ENCODE results near the gene OR51Q1.

Gene OR51Q1, protein sequence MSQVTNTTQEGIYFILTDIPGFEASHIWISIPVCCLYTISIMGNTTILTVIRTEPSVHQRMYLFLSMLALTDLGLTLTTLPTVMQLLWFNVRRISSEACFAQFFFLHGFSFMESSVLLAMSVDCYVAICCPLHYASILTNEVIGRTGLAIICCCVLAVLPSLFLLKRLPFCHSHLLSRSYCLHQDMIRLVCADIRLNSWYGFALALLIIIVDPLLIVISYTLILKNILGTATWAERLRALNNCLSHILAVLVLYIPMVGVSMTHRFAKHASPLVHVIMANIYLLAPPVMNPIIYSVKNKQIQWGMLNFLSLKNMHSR

DNA sequence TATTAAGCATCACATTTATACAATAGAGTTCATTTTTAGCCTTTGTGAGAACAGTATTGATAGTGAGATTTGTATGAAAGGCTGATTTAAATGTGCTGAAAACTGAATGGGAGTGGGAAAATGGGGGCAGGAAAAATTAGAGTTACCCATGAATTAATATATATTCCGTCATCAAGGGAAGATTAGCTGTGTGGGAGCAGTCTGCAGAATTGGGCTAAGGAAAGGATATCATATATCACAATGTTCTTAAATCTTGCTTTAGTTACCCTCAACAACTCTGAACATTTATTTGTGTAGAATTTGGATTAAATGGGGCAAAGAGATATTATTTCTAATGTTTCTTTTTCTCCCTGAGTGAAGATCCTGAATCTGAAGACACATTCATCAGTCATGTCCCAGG lies at the start of gene OR51Q1:
Gene OR51Q1 (plus strand): TSS at position 301 of the 400 bp plus-strand sequence. CDS start 90 bp downstream, at position 391.
- no peak for DNase-seq (ENCODE audit: low read depth in 2 of 2)

DNA sequence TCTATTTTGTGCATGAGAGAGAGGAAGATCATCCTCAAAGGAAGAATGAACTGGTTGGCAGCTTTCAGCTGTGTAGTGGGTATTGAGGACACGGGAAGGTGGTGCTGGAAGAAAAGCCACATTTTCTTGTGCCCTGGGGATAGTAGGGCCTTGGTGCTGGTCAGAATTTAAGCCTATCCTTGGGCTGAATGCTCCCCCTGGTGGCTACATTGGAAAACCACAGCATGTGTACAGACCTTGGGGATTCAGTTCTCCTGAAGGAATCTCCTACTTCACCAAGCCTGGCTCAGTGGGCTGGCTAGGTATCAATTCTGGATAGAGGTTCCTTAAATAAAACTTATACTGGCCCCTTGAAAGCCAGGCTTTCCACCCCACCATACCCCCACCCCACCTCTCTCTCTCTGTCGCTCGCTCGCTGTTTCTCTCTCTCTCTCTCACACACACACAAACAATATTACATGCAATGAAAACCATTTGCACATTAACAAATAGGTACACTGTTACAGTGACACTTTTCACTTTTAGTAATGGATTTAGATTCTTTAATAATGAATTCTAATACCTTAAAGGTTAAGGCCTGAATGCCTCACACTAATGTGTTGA lies 41.1 kb upstream of the OR51Q1 start:
- DNase-seq (ENCODE audit: low read depth in 2 of 2) = no peak

DNA sequence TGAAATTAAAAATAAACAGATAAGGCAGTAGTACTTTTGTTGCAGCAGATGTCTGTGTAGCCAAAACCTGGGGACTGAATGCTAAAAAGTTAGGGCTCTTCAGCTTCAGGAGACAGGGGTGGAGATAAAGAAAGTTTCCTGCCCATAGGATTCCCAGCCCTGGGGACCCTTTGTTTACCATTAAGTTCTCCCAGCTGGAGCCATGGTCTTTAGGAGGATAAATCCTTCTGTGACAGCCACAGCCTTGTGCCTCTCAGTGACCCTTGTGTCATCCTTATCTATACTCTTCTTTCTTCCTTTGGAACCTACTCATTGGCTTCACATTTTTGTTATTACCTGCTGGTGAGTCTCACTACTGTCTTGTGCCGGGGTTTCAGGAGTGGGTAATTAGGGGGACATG lies 38.3 kb upstream of the OR51Q1 start, which contains the start of gene OR51M1:
Gene OR51M1 (plus strand): TSS at position 237 of the 400 bp plus-strand sequence. CDS start 5,587 bp downstream, outside the sequence.
- no peak for DNase-seq (ENCODE audit: low read depth in 2 of 2)

DNA sequence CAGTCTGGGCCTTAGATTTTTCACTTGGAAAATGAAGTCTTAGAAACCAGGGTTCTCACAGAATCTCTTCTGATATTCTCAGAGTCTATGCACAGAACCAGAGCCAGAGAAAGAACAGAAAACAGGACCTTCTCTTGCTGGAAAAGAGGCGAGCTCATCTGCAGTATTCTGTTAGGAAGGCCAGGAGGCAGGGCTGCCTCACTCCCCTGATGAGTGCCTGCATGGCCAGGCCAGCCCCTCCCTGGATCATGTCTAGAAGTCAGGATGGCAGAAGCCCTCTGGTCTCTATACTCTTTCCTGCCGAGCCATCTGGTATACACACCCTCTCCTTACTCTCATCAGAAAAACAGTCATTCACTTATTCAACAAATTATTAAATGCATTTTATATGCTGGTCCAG lies 37.6 kb upstream of the OR51Q1 start:
- no peak for DNase-seq (ENCODE audit: low read depth in 2 of 2)

DNA sequence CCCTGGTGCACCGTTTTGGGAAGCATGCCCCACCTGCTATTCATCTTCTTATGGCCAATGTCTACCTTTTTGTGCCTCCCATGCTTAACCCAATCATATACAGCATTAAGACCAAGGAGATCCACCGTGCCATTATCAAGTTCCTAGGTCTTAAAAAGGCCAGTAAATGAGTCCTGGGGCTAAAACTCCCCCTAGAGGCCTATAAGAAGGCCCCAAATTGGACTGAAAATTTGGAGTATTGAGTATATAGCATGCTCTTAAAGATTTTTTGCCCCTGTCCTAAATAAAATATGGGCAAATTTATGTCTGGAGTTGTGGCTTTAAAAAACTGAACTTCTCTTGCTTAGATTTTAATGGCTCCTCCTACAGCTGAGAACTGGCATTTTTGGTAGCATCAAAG lies 31.7 kb upstream of the OR51Q1 start:
- no peak for DNase-seq (ENCODE audit: low read depth in 2 of 2)

DNA sequence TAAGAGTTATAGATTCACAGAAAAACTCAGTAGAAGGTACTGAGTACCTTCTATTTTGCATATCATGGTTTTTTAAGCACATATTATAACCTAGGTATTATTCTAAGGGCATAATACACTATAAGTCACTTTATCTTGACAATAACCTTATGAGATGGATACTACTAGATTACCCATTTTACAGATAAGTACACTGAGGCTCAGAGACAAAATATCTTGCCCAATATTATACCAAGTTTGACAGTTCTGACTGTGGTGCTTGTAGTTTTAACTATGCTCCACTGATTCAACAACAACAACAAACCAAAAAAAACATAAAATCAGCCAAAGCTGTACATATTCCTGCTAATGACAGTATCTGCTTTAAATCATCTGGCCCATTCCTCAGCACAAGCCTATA lies 27.8 kb upstream of the OR51Q1 start:
- no peak for DNase-seq (ENCODE audit: low read depth in 2 of 2)

DNA sequence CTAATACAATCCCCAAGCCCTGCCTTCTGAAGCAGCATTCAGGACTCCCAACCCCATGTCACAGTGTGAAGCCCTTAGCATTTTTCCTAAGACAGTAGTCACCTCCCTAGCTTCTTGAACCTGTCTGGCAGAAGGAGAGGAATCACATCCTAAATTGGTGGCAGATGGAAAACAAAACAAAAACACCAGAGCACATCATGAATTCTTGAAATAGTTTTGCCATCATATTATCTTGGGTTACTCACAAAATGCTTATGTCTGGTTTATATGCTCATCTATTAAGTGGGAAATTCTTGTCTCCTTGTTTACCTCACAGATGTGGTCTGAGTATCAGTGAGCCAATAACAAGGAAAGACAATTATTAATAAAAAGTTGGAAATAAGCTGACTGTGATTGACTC lies 23.0 kb upstream of the OR51Q1 start:
- no peak for DNase-seq (ENCODE audit: low read depth in 2 of 2)

DNA sequence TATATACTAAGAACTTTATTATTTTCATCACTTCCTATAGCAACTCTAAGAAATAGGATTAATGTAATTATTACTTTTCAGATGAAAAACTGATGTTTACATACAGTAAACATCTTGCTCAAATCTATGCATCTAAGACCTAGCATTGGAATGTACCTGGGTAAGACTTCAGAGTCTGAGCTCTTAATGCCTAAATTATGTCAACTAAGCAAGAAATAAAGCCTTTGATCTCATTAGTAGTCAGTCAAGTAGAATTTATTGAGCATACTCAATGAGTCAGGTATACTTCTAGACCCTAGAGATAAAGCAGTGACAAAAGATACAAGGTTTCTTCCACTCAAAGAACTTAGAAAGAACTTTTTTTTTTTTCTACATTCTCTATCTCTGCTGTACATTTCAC lies 16.7 kb upstream of the OR51Q1 start:
- DNase-seq (ENCODE audit: low read depth in 2 of 2) = no peak

DNA sequence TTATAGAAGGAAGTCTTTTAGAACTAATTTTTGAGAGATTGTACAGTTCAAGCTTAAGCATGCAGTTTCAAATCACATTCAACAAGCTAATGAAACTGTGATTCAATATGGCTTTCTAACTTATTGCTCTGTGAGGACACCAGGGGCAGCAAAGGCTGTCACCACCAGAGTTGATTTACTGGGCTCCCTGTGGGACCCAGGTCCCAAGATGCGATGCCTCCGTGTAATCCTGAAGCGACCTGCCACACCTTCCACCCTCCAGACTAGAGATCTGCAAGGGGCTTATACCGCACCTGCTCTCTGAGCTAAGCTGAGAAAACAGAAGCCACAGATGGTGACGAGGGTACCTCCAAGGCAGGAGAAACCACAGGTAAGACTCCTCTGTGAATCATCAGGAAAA lies 918 bp upstream of the OR51Q1 start:
- no peak for DNase-seq (ENCODE audit: low read depth in 2 of 2)

DNA sequence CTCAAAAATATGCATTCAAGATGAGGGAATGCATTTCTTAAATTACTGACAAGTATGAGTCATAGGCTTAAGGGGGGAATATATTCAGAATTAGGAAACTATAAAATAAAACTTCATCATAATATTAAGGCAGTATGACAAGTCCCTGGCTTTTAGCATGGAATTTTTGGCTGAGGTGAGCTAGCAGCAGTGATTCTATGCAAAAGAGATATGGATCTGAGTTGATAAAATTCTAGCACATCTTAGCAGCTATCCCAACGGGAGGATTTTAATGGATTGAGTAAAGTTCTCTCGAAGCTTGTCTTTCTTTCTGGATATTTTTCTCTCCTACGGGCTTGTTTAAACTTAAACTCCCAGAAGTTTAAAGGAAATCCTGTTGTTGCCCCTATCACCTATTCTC lies 1.2 kb downstream of the OR51Q1 start:
- DNase-seq (ENCODE audit: low read depth in 2 of 2) = no peak

DNA sequence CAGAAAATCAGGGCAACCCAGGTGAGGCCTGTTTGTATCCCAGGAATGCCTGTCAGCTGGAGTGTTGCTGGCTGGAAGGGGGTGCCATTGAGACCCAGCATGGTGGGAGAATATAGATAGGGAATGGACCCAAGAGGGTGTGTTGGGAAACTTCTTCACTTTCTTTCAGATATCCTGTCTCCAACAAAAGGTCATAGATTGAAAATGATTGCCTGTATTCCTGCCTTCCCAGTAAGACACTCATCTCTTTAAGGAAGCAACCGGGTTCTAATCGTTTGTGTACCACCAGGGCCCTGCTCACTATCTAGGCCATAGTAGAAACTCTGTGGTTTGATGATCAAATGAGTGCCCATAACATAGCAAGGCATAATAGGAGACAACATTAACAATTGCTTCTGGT lies 19.5 kb downstream of the OR51Q1 start, which contains the start of gene OR51I1:
Gene OR51I1 (minus strand): TSS at position 101 of the 400 bp plus-strand sequence. CDS start 0 bp downstream, at position 101.
- DNase-seq (ENCODE audit: low read depth in 2 of 2) = no peak

DNA sequence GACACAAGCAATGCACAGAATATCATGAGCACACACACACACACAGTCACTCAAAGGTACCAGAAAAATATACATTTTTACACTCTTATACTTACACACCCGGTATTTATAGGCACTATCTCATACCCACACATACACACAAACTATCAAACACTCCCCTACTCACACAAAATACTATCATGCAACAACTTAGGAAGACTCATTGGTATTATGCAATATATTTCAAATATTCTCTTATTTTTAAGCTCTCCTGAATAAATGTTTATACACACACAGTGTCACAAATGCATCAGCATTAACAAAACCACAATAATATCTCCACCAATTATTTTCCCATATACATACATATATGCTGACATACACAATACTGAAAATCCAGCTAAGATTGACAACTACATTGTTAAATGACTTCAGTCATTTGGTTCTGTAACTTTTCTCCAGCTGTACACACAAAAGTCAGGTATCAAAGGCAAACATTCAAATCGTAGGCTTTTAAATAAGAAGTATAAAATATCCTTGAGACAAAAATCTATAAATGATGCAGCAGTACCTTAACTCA lies 22.0 kb downstream of the OR51Q1 start:
- no peak for DNase-seq (ENCODE audit: low read depth in 2 of 2)

DNA sequence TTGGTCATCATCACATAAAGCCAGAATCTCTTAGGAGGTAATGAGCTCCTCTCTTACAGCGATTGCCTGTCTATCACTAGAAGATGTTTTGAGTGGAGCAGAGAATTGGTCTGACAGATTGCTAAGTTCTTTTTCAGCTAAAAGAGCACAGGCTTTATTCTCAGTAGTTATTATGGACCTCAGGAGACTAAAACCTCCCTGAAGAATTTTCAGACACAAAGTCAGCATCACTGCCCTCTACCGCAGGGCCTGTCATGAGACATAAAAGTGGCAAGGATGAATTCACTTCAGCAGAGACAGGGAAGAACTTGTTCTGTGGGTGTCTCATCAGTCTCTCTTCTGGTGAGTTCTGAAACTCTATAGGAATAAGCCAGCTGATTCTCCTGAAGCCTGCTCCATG lies 27.1 kb downstream of the OR51Q1 start, which contains the start of gene OR51I2:
Gene OR51I2 (plus strand): TSS at position 301 of the 400 bp plus-strand sequence. CDS start 4,166 bp downstream, outside the sequence.
- no peak for DNase-seq (ENCODE audit: low read depth in 2 of 2)

DNA sequence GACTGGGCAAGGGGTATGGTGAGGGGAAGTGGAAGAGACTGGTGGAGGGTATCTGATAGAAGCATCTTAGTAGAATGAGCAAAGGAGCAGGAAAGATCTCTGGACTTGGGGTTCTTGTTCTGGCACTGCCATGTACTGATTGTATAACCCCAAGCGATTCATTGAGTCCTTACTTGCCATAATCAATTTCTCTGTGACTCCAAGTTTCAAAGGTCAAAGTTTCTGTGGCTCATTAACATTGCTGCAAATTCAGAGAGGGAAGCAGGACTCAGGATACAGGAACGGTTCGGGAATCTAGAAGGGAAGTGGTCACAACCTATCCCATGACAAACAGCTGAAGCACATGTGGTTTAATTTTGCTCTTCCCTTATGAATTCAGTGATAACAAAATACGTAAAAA lies 27.5 kb downstream of the OR51Q1 start:
- DNase-seq (ENCODE audit: low read depth in 2 of 2) = no peak

DNA sequence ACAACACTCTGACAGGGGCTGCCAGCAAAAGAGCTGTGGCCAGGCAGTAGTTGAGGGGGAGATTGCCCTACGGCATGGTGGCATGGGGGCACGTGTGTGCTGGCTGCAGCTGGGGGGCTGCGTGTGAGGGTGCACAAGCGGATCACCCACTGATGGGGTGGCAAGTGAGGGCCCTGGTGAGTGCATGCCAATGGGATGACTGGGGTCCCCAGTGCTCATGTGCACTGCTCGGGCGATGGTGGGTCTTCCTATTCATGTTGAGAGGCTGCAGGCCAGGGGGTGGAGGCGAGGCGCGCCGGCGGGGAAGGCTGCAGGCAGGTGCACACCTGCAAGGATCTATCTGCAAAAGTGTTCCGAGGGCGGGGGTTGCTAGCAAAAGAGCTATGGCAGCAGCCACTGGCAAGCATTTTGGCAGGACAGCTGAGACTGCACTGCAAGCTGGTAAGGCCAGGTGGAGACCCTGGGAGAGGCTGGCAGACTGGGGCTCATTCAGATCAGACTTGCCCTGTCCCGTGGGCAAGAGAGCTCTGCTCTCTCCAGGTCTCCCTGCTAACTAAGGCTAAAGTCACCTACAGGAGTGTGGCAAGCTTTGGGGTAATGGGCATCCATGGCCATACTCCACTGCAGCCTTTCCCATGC lies 39.2 kb downstream of the OR51Q1 start:
- DNase-seq (ENCODE audit: low read depth in 2 of 2) = no peak

DNA sequence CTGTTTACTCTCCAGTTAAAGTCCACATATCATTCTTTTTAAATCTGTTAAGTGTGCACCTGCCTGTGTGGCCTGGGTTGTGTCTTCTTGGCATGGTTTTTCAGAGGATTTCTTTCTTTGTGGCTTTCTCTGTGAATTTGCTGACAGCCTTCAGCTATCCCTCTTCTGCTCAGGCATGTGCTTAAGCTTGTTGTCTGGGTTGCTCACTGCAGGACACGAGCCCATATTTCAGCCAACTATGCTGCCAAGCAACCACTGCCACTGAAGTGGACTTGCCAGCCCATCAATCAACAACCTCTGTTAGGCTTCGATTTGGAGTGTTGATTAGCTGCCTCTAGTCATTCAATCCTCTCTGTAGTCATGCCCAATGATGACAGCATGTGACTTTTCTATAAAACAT lies 45.6 kb downstream of the OR51Q1 start:
- DNase-seq (ENCODE audit: low read depth in 2 of 2) = no peak
